ENCODE data around the gene COCH.

COCH gene

GRCh38 chr14:30874120-30874998 lies at the start of gene COCH:
Gene COCH (plus strand): TSS chr14:30874559. CDS start chr14:30874939, 380 bp downstream.
- DNase-seq (ENCODE audit: low read depth in 2 of 2), result no peak

GRCh38 chr14:30826070-30826469 lies 48.3 kb upstream of the COCH start:
- no peak for DNase-seq (ENCODE audit: low read depth in 2 of 2)

- no peak for DNase-seq (ENCODE audit: low read depth in 2 of 2)
These were observed 44.5 kb upstream of the COCH start for GRCh38 chr14:30829853-30830252.

- no peak for DNase-seq (ENCODE audit: low read depth in 2 of 2)
These were observed 40.0 kb upstream of the COCH start for GRCh38 chr14:30834353-30834752.

GRCh38 chr14:30838351-30838750 lies 36.0 kb upstream of the COCH start:
- no peak for DNase-seq (ENCODE audit: low read depth in 2 of 2)

- no peak for DNase-seq (ENCODE audit: low read depth in 2 of 2)
These were observed 34.1 kb upstream of the COCH start for GRCh38 chr14:30840086-30840779.

GRCh38 chr14:30842431-30842830 lies 31.9 kb upstream of the COCH start:
- no peak for DNase-seq (ENCODE audit: low read depth in 2 of 2)

- no peak for DNase-seq (ENCODE audit: low read depth in 2 of 2)
These were observed 25.7 kb upstream of the COCH start for GRCh38 chr14:30848449-30849240.

- DNase-seq (ENCODE audit: low read depth in 2 of 2), result no peak
These were observed 25.0 kb upstream of the COCH start for GRCh38 chr14:30849354-30849753.

- DNase-seq (ENCODE audit: low read depth in 2 of 2), result no peak
These were observed 24.4 kb upstream of the COCH start for GRCh38 chr14:30849983-30850382.

GRCh38 chr14:30853946-30854345 lies 20.4 kb upstream of the COCH start:
- no peak for DNase-seq (ENCODE audit: low read depth in 2 of 2)

GRCh38 chr14:30854492-30854891 lies 19.9 kb upstream of the COCH start:
- DNase-seq (ENCODE audit: low read depth in 2 of 2), result no peak

GRCh38 chr14:30855345-30856037 lies 18.9 kb upstream of the COCH start:
- DNase-seq (ENCODE audit: low read depth in 2 of 2), result no peak

- DNase-seq (ENCODE audit: low read depth in 2 of 2), result no peak
These were observed 13.2 kb upstream of the COCH start for GRCh38 chr14:30861200-30861599.

- no peak for DNase-seq (ENCODE audit: low read depth in 2 of 2)
These were observed 9.4 kb upstream of the COCH start for GRCh38 chr14:30864934-30865333.

GRCh38 chr14:30868736-30869135 lies 5.6 kb upstream of the COCH start:
- DNase-seq (ENCODE audit: low read depth in 2 of 2), result no peak

GRCh38 chr14:30869551-30870155 lies 4.7 kb upstream of the COCH start:
- no peak for DNase-seq (ENCODE audit: low read depth in 2 of 2)

GRCh38 chr14:30872602-30873001 lies 1.8 kb upstream of the COCH start:
- no peak for DNase-seq (ENCODE audit: low read depth in 2 of 2)

- DNase-seq (ENCODE audit: low read depth in 2 of 2), result no peak
These were observed 845 bp upstream of the COCH start for GRCh38 chr14:30873308-30874119.

- DNase-seq (ENCODE audit: low read depth in 2 of 2), result no peak
These were observed 834 bp downstream of the COCH start for GRCh38 chr14:30874999-30875787.
